Keratinocyte (primary cell): ENCODE results near the gene SSBP4. TPM values are rescaled to one million over a fixed set of nuclear protein-coding genes. Genes with fewer than 3 reads are reported as not detected.

ENCODE experiments used
- DNase-seq: peaks from one replicate; pipeline ENCODE4 v3.0.0-alpha.2; 2011; ENCODE audit warnings: low read depth, missing footprints, low spot score
- FAIRE-seq: peaks from 2 replicates; lab custom pipeline; 2011; peaks lifted over from hg19 to GRCh38; lab: Jason Lieb, UNC
- H2AFZ ChIP-seq: 2 replicates; pipeline ENCODE4 v1.6.0; 2012; ENCODE audit warnings: low read length, control low read depth, inconsistent platforms; ENCODE audit not compliant: control insufficient read depth
- H3K27ac ChIP-seq: 2 replicates; pipeline ENCODE4 v1.5.1; 2011; ENCODE audit warnings: low read length; ENCODE audit not compliant: control insufficient read depth, insufficient read depth
- H3K27me3 ChIP-seq: 3 replicates; pipeline ENCODE4 v1.6.0; 2011; ENCODE audit warnings: low read length; ENCODE audit not compliant: control insufficient read depth, insufficient read depth; ENCODE audit errors: extremely low read depth
- H3K36me3 ChIP-seq, 2 experiments: 2 replicates in 1 of 2; 3 replicates in 1 of 2; pipeline ENCODE4 v1.5.1; 2011; ENCODE audit warnings: low read length in 2 of 2, mild to moderate bottlenecking in 1 of 2; ENCODE audit not compliant: control insufficient read depth in 2 of 2, insufficient read depth in 2 of 2; ENCODE audit errors: extremely low read depth in 1 of 2
- H3K4me1 ChIP-seq: 3 replicates; pipeline ENCODE4 v1.5.1; 2011; ENCODE audit warnings: low read length; ENCODE audit not compliant: control insufficient read depth, insufficient read depth; ENCODE audit errors: extremely low read depth
- H3K4me2 ChIP-seq: 3 replicates; pipeline ENCODE4 v1.6.0; 2011; ENCODE audit warnings: low read depth, low read length; ENCODE audit not compliant: control insufficient read depth, insufficient read depth; ENCODE audit errors: extremely low read depth
- H3K4me3 ChIP-seq, 3 experiments: fragments of 200-600 bp in 1 of 3; sonication (generic) in 1 of 3; 2 replicates in 2 of 3; 3 replicates in 1 of 3; pipeline ENCODE4 v1.5.1; 2011 to 2016; ENCODE audit warnings: low read length in 3 of 3, mild to moderate bottlenecking in 3 of 3, control low read depth in 2 of 3, inconsistent platforms in 1 of 3, low read depth in 1 of 3, mixed read lengths in 1 of 3, mixed run types in 1 of 3, moderate library complexity in 1 of 3; ENCODE audit not compliant: control insufficient read depth in 2 of 3, insufficient read depth in 2 of 3; ENCODE audit errors: extremely low read depth in 1 of 3
- H3K79me2 ChIP-seq: 2 replicates; pipeline ENCODE4 v1.6.0; 2012; ENCODE audit warnings: low read length; ENCODE audit not compliant: control insufficient read depth, insufficient read depth
- H3K9ac ChIP-seq: 3 replicates; pipeline ENCODE4 v1.6.0; 2011; ENCODE audit warnings: low read length; ENCODE audit not compliant: control insufficient read depth, insufficient read depth; ENCODE audit errors: extremely low read depth
- H3K9me1 ChIP-seq: 3 replicates; pipeline ENCODE4 v1.6.0; 2011; ENCODE audit warnings: low read length; ENCODE audit not compliant: control insufficient read depth, insufficient read depth; ENCODE audit errors: extremely low read depth
- H3K9me3 ChIP-seq: 2 replicates; pipeline ENCODE4 v1.5.1; 2012; ENCODE audit warnings: low read depth, low read length; ENCODE audit not compliant: control insufficient read depth
- H4K20me1 ChIP-seq: 3 replicates; pipeline ENCODE4 v1.6.0; 2011; ENCODE audit warnings: low read length; ENCODE audit not compliant: control insufficient read depth, insufficient read depth; ENCODE audit errors: extremely low read depth
- CTCF ChIP-seq, 3 experiments: IDR thresholded peaks in 1 of 3; conservative IDR thresholded peaks in 1 of 3; optimal IDR thresholded peaks in 1 of 3; 2 replicates in 2 of 3; 3 replicates in 1 of 3; pipeline versions ENCODE3 to v1.5.1; 2011; ENCODE audit warnings: low read length in 3 of 3, mild to moderate bottlenecking in 3 of 3, moderate library complexity in 2 of 3, control low read depth in 1 of 3, inconsistent platforms in 1 of 3; ENCODE audit not compliant: insufficient read depth in 2 of 3; ENCODE audit errors: extremely low read depth in 1 of 3
- EZH2 ChIP-seq: IDR thresholded peaks from one replicate; pipeline ENCODE4 v1.6.1; 2012; ENCODE audit warnings: inconsistent platforms, mild to moderate bottlenecking, low read length, moderate library complexity
- dilution Hi-C: fragments of 300-500 bp; cut with MboI; formaldehyde crosslinking; loops from one replicate; pipeline ENCODE4 v1.7.0; 2020; ENCODE audit warnings: low sequenced_read_pairs; ENCODE audit not compliant: extremely low pct_ligation_motif_present
- polyA plus RNA-seq, 5 experiments: library from polyadenylated mRNA; depleted of rRNA in 3 of 5; stranded (reverse) in 3 of 5; stranded (forward) in 1 of 5; unstranded in 1 of 5; fragments of >200 nt; gene quantifications; 1 replicate in 1 of 5; 2 replicates in 3 of 5; 3 replicates in 1 of 5; pipeline versions ENCODE4 v1.2.1 to v1.2.3, GENCODE V29; 2011 to 2012; ENCODE audit warnings: missing spikeins in 2 of 5, low read depth in 1 of 5, low replicate concordance in 1 of 5

Gene SSBP4
- polyA plus RNA-seq, 1 donor (not counting 4 experiments of a cell fraction or from before 2014, with no cell fraction given): 7.5 TPM

- peaks cover 7% of the 10 kb centered on the region for H4K20me1 ChIP-seq
- H3K36me3 ChIP-seq: peaks cover 5 to 7% of the 10 kb centered on the region in 2 experiments
- H3K4me3 ChIP-seq: no peak overlapping the region
- no peak overlapping the region for H3K4me2 ChIP-seq
- H2AFZ ChIP-seq: no peak overlapping the region
- no peak for DNase-seq
- H3K9me3 ChIP-seq: no peaks in the 10 kb centered on the region
- dilution Hi-C loops: no loop called here
- no peak for TF ChIP-seq EZH2
- TF ChIP-seq CTCF (optimal IDR thresholded peaks at IDR 0.05 in 1 of 3, IDR thresholded peaks at IDR 0.05 in 1 of 3, conservative IDR thresholded peaks at IDR 0.05 in 1 of 3; ENCODE audit: extremely low read depth in 1 of 3, insufficient read depth in 2 of 3, low read length in 3 of 3): no peak
- no peak for FAIRE-seq
- H3K79me2 ChIP-seq: peaks cover 75% of the 10 kb centered on the region
- no peaks in the 10 kb centered on the region for H3K27me3 ChIP-seq
- H3K9ac ChIP-seq: no peak overlapping the region
- H3K27ac ChIP-seq: no peak overlapping the region
- peaks cover 28% of the 10 kb centered on the region for H3K4me1 ChIP-seq
- no peaks in the 10 kb centered on the region for H3K9me1 ChIP-seq
Measured at GRCh38 chr19:18475762-18476331, 56.6 kb downstream of the SSBP4 start.

GRCh38 chr19:18476507-18477041 lies 57.4 kb downstream of the SSBP4 start:
- peaks cover 7% of the 10 kb centered on the region for H4K20me1 ChIP-seq
- no peak for FAIRE-seq
- TF ChIP-seq CTCF (optimal IDR thresholded peaks at IDR 0.05 in 1 of 3, IDR thresholded peaks at IDR 0.05 in 1 of 3, conservative IDR thresholded peaks at IDR 0.05 in 1 of 3; ENCODE audit: extremely low read depth in 1 of 3, insufficient read depth in 2 of 3, low read length in 3 of 3) (no peak), EZH2 (no peak)
- peaks cover 82% of the 10 kb centered on the region for H3K79me2 ChIP-seq
- no peaks in the 10 kb centered on the region for H3K9me1 ChIP-seq
- H3K27ac ChIP-seq: no peak overlapping the region
- H3K4me2 ChIP-seq: no peak overlapping the region
- H3K4me1 ChIP-seq: peaks cover 28% of the 10 kb centered on the region
- no peak overlapping the region for H3K4me3 ChIP-seq
- no peak overlapping the region for H3K9ac ChIP-seq
- H3K36me3 ChIP-seq: peaks cover 5 to 7% of the 10 kb centered on the region in 2 experiments
- H2AFZ ChIP-seq: no peak overlapping the region
- H3K27me3 ChIP-seq: no peaks in the 10 kb centered on the region
- dilution Hi-C loops: no loop called here
- DNase-seq: no peak
- no peaks in the 10 kb centered on the region for H3K9me3 ChIP-seq
